BJ (cell line): ENCODE measurements around the gene HAT1. TPM values are rescaled to one million over a fixed set of nuclear protein-coding genes. Genes with fewer than 3 reads are reported as not detected.
"Not testable (repeated sequence)": the region's sequence is repeated elsewhere in the genome, so short reads cannot be mapped to it uniquely, and the experiment has no call there.

ENCODE experiments used
- CTCF ChIA-PET: fragments of 350-600 bp; formaldehyde crosslinking; extraction: SDS; loops from one replicate; lab custom pipeline; 2021; ENCODE audit warnings: antibody characterized with exemption, inconsistent platforms; lab: Yijun Ruan, JAX
- POLR2A ChIA-PET: fragments of 300-600 bp; sonication (Branson Sonifier 250); formaldehyde crosslinking; extraction: SDS; loops from one replicate; lab custom pipeline; 2021; ENCODE audit warnings: antibody characterized with exemption; lab: Charles Lee
- DNase-seq: peaks from one replicate; pipeline ENCODE4 v3.0.0-alpha.2; 2011; ENCODE audit warnings: low read depth
- H3K27me3 ChIP-seq: 2 replicates; pipeline ENCODE4 v1.6.0; 2011; ENCODE audit warnings: low read length; ENCODE audit not compliant: control insufficient read depth, insufficient read depth
- H3K36me3 ChIP-seq: 2 replicates; pipeline ENCODE4 v1.5.1; 2011; ENCODE audit warnings: low read length; ENCODE audit not compliant: control insufficient read depth, insufficient read depth
- H3K4me3 ChIP-seq: 2 replicates; pipeline ENCODE4 v1.5.1; 2011; ENCODE audit warnings: low read depth, mild to moderate bottlenecking, control low read depth, low read length
- CTCF ChIP-seq: IDR thresholded peaks from 2 replicates; pipeline ENCODE4 v1.5.1; 2011; ENCODE audit warnings: low read depth, mild to moderate bottlenecking, control low read depth, inconsistent platforms, low read length, moderate library complexity; ENCODE audit not compliant: insufficient read depth
- polyA plus RNA-seq: library from polyadenylated mRNA; depleted of rRNA; stranded (reverse); fragments of >200 nt; gene quantifications from 2 replicates; pipeline ENCODE4 v1.2.3, GENCODE V29; 2011

The HAT1 gene
- polyA plus RNA-seq, 1 experiment, result 19.9 TPM

DNA sequence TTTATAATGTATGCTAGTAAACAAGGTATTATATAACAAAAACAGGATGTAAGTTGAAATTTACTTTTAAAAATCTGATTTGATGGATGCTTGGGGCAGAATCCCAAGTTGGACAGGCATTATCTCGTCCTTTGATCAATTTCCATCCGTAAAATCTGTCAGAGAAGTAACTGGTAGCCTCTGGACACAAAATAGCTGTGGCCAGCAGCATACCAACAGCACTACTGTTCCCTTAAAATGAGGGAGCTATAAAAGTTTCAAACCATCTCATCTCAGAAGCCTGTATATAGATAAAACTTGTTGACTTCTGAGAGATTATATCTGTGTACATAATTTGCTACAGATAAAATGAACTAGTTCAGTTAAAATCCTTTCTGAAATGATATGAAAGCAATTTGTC is 62.8 kb downstream of the HAT1 start:
- ChIA-PET POLR2A (interaction anchor here (0.5 kb wide), 1 partner anchor 55 kb away, joined by 5 read pairs; no protein-coding TSS in a partner anchor), CTCF (interaction anchor here (0.8 to 1.0 kb wide), 2 partner anchors 31 to 120 kb away, joined by 3 read pairs; no protein-coding TSS in a partner anchor)
- Histone ChIP-seq H3K36me3 (no peaks in the 10 kb centered on the region), H3K4me3 (no peak overlapping the region), H3K27me3 (no peaks in the 10 kb centered on the region)
- TF ChIP-seq CTCF, result no peak
- DNase-seq, result peak; percentile 19

DNA sequence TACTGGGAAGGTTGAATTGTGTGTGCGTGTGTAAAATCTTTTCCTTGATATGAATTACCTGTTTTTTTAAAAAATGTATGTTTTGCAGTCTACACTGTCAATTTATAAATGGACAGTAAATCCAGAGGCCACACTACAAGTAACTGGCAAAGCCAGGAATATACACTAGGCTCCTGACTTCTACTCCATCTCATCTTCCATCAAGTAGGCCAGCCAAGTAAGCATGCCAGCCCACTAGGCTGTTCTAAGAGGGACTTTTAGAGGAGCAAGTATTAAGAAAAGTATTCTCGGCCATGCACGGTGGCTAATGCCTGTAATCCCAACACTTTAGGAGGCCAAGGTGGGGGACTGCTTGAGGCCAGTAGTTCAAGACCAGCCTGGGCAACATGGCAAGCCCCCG is 64.5 kb downstream of the HAT1 start:
- ChIA-PET CTCF (no interaction called here), POLR2A (no interaction called here)
- TF ChIP-seq CTCF, result no peak

DNA sequence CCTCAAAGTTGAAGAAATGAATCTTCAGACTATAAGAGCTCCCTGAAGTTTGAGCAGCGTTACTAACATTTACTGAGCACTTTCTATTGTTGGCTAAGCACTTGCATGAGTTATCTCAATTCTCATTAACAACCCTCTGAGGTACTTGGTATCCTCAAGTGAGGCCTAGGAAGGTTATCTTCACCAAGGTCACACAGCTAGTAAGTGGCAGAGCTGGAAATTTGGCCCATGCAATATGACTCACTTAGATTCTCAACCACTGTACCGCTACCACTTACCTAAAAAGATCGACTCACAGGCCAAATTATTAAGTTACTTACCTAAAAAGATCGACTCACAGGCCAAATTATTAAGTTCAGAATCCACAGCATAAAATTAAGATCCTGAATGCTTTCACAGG is 68.8 kb downstream of the HAT1 start:
- Histone ChIP-seq H3K36me3 (no peaks in the 10 kb centered on the region), H3K4me3 (no peak overlapping the region), H3K27me3 (no peaks in the 10 kb centered on the region)
- DNase-seq, result no peak
- no peak for TF ChIP-seq CTCF
- ChIA-PET POLR2A (no interaction called here), CTCF (interaction anchor here (1.2 to 1.5 kb wide), 3 partner anchors 12 to 181 kb away, joined by 3 read pairs; partner anchors contain the start of gene DLX2)

More for the DNA sequence above, 64.5 kb downstream of the HAT1 start:
- H3K36me3 ChIP-seq, result no peaks in the 10 kb centered on the region
- H3K4me3 ChIP-seq, result no peak overlapping the region
- DNase-seq, result no peak
- H3K27me3 ChIP-seq, result no peaks in the 10 kb centered on the region

DNA sequence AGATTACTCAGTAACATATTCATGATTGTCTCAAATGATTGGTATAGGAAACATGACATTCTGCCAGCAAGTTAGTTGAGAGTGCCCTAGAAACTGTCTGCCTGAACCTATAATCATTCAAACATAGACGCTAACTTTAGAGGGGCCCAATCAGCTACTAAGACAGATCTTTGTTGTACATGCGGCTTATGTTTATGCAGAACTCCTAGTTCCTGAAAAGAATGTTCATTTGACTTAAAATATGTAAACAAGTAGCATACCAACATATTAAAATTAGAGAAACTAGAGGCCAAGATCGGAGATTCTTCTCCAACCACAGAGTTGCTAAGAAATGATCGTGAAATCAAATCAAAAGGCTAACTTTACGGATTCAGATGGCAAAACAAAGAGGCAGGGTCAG is 73.3 kb downstream of the HAT1 start:
- ChIA-PET POLR2A (no interaction called here), CTCF (no interaction called here)
- H3K36me3 ChIP-seq, result no peaks in the 10 kb centered on the region
- no peak for DNase-seq
- H3K27me3 ChIP-seq, result no peaks in the 10 kb centered on the region
- no peak for TF ChIP-seq CTCF
- no peak overlapping the region for H3K4me3 ChIP-seq

GRCh38 chr2:171996021-171996420 is 73.8 kb downstream of the HAT1 start:
- ChIA-PET CTCF (no interaction called here), POLR2A (no interaction called here)
- no peak for TF ChIP-seq CTCF
- Histone ChIP-seq H3K36me3 (no peaks in the 10 kb centered on the region), H3K27me3 (no peaks in the 10 kb centered on the region), H3K4me3 (no peak overlapping the region)
- no peak for DNase-seq

- POLR2A ChIA-PET, H3K27me3 ChIP-seq, DNase-seq, H3K36me3 ChIP-seq, H3K4me3 ChIP-seq: not testable (repeated sequence)
- CTCF ChIA-PET, result interaction anchor here (0.6 kb wide), 1 partner anchor 53 kb away, joined by 3 read pairs; no protein-coding TSS in a partner anchor
Observed at GRCh38 chr2:171997031-171997430, 74.8 kb downstream of the HAT1 start.
